ENCODE data around the gene MAP3K1.

DNA sequence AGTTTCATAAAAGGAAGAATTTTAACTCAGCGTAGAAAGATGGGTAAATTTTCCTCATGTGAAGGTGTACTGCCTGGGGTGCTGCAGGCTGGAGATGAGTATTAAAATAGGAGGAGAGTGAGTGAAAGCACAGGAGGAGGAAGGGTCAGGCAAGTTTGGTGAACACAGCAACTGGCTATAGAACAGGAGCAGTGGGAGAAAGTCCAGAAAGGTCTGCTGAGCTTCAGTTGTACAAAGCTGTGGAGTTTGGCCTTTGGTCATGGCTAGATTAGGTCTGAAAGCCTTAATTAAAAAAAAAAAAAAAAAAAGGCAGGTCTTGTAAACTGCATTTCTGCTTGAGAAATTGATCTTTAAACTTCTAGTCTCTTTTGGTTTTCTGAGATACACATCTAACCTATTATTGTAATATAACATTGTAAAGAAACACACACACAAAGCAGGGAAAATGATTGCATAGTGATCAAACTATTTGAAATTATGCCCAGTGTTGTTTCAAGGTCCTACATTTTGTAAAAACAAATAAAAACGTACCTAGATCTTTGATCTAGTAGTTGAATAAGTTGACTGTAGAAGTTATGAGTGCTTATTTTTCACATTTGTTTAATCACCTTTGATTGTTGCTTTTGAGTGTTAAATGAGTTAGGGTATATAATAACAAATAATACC, 43.6 kb downstream of the MAP3K1 start:
- TF ChIP-seq, protein P1, sequence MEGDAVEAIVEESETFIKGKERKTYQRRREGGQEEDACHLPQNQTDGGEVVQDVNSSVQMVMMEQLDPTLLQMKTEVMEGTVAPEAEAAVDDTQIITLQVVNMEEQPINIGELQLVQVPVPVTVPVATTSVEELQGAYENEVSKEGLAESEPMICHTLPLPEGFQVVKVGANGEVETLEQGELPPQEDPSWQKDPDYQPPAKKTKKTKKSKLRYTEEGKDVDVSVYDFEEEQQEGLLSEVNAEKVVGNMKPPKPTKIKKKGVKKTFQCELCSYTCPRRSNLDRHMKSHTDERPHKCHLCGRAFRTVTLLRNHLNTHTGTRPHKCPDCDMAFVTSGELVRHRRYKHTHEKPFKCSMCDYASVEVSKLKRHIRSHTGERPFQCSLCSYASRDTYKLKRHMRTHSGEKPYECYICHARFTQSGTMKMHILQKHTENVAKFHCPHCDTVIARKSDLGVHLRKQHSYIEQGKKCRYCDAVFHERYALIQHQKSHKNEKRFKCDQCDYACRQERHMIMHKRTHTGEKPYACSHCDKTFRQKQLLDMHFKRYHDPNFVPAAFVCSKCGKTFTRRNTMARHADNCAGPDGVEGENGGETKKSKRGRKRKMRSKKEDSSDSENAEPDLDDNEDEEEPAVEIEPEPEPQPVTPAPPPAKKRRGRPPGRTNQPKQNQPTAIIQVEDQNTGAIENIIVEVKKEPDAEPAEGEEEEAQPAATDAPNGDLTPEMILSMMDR (IDR thresholded peaks at IDR 0.05), result no peak
- TF ChIP-seq POLR2A (IDR thresholded peaks at IDR 0.05), result no peak
